GM21381 (cell line): ENCODE results near the gene GRM1.

Source experiments
- ATAC-seq: cut with Tn5 transposase; IDR thresholded peaks from one replicate; pipeline ENCODE4 v1.9.1; 2021; ENCODE audit warnings: mild to moderate bottlenecking, moderate library complexity; ENCODE audit not compliant: unreplicated experiment

GRM1 gene

DNA sequence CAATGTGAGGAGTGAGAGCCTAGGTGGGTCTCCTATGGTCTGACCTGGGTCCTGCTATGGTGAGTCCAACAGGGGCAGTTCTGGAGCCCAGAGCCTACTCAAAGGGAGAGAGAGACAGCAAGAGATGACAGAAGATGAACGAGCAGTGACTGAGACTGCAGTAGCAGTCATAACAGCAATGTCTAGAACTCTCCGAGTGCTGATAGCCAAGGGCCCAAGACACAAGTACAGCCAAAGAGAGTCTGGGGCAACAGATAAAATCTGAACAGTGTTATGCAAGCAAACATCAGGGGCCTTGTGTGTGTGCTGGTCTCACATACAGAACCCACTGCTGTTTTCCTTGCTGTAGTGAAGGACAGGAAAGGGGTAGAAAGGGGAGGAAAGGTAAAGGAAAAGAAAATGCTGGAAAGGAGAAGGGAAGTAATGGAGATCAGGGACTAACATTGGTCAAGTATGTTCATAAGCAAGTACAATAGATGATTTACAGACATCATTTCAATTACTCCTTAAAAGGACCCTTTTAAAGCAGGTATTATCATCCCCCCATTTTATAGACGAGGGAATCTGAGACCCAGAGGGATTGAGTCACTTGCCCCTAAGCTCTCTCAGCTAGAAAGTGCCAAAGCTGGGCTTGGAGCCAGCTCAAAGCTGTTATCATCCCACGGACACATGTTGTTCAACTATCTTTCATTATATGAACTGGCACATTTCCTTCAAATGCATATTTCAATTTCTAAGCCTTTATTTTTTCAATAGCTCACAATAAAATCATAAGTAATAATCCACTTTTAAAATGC lies 332.5 kb downstream of the GRM1 start:
- ATAC-seq: no peak

DNA sequence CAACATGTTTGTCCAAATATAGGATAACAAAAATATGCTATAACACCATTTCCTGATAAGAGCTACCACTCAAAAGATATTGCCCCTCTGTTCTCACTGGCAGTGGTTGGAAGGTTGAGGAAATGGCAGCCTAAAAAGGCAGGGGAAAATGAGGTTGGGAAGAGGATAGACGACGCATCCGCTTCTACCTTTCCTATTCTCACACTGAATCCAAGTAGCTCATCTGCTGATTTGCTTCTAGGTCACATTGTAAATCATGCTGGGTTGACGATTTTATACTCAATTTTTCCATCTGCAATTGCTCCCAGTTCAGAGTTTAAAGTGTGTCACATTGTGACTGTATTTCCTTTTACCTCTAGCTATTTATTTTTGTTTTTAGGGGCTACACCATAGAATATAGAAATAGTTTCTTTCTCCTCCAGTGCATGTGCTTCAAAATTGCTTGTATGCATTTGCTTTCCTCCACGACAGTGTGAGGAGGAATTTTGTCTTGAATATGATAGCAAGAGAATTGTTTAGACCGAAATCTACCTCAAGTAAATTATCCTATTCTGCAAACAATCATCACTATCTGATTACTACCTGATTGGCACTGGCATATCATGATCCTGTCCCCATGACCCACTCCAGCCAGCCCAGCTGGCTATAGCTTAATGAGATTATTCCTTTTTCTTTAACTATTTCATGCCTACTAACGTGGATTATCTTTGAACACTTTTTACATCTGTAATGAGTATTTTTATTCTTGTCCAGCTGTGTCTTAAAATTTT lies 335.2 kb downstream of the GRM1 start:
- ATAC-seq: no peak

DNA sequence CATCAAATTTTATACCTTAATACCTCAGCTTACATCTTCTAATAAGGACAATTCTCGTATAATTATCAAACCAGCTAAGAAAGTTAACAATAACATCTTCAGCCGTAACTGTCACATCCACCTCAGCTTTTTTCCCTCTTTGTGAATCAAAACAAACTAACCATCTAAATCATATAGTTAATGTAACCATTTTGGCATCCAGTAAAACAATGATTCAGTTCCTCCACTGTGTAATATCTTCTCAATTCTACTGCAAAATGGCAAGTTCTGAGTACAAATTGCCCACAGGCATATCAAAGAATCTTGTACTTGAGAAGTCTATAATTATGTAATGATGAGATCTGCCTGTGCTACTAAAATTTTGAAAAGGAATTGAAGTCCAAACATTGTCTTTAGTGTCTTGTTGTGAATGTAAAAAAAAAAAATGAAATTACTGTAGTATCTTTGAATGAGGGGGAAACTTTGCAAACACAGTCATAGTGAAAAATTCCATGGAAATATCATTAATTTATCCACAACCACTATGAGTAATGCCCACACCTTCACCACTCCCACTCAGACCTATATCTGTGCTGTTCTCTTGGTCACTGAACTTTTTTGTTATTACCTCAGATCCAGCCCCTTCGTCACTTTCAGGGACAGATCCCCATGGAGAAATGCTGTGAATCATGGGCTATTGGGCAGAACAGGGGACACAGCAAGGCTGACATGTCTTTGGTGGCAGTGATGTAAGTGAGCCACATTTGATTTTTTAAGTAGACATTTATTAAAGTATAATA lies 336.1 kb downstream of the GRM1 start:
- no peak for ATAC-seq

DNA sequence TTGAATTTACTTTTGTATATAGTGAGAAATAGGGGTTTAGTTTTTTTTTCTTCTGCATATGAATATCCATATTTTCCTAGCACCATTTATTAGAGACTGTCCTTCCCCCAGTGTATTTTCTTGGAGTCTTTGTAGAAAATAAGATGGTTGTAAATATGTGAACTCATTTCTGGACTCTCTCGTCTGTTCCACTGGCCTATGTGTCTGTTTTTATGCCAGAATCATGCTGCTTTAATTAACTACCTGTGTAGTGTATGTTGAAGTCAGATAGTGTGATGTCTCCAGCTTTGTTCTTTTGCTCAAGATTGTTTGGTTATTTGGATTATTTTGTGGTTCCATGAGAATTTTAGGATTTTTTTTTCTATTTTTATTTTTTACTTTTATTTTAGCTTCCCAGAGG lies 338.2 kb downstream of the GRM1 start:
- ATAC-seq: no peak

DNA sequence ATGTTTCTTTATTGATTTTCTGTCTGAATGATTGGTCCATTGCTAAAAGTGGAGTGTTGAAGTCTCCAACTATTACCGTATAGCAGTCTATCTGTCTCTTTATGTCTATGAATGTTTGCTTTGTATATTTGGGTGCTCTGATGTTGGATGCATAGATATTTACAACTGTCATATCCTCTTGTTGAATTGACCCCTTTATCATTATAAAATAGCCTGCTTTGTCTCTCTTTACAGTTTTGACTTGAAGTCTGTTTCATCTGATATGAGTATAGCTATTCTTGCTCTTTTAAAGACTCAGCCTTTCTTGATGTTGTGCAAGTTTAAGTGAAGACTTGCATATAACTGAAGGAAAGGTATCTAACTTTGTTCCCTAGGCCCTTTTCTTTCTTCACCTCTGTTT lies 341.0 kb downstream of the GRM1 start:
- no peak for ATAC-seq

DNA sequence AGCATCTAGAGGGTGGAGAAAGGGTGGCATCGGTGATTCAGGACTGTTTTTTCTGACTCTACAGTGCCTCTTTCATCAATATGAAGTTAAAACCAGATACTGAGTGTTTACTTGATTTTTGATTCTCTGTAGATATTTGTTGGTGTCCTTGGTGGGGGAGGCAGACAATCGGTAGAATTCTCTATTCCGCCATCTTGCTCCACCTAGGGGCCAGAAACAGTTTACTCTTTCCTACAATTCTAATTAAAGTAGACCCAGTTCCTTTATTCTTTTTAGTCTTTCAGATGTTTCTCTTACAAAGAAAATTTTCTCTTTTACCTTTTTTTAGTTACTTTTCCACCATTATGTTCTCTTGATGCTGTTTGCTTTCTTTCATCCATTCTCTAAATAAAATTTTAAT lies 352.6 kb downstream of the GRM1 start:
- ATAC-seq: no peak

DNA sequence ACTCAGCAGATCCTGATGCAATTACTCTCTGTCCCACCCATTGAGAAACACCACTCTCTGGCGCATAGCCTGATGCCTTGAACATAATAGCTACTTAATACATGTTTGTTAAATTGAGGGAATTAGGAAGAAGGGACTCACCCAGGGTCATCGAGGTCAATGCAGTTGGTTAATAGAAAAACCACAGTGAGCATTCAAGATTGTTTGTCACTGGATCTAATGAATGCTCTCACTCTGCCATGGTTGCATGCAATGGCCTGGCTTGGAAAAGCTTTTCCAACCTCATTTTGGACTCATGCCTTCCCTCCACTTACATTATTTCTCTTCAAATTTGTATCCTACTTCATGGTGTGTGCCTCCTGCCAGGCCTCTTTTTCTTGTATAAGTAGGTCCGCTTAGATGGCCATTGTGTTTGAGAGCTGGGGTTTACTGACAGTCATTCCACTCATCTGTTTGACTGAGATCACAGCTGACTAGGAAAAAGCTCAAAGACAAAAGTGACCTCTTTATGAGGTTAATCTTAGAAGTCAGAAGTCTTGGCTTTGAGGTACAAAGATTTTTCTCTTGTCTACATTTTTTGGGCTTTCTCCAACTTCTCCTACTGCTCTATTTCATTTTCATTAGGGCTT lies 360.0 kb downstream of the GRM1 start:
- ATAC-seq: no peak

DNA sequence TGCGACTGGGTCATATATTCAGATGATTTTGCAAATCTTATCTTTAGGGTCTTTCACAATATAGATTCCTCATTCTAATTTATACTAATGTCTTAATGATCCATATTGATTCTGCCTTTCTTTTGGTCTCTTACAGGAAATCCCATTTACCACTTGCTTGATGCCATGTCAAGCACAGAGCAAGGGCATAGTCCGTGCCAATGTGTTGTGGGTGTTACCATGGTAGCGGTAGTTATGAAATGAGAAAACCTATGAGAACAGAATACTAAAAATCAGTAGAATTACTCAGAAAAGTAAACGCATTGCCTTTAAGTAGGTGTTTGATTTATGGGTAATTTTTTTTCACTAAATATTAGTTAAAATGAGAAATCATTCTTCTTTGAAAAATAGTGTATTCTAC lies 360.9 kb downstream of the GRM1 start:
- ATAC-seq: no peak

DNA sequence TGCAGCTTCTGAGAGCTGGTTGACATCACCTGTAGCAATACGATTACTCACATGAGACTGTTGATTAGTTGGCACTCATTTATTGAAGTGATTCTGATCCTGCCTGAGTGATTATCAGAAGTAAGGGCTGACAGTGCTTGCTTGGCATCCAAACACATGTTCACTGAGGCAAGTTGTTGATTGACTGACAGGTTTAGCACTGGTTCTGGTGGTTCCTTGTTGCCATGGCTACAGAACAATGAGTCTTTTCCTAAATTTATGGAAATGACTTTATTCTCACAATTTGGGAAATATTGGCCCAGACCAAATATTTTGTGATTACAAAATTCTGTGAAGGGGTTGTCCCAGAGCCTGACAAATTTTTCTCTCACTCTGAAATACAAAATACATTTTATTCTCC lies 368.8 kb downstream of the GRM1 start:
- no peak for ATAC-seq

DNA sequence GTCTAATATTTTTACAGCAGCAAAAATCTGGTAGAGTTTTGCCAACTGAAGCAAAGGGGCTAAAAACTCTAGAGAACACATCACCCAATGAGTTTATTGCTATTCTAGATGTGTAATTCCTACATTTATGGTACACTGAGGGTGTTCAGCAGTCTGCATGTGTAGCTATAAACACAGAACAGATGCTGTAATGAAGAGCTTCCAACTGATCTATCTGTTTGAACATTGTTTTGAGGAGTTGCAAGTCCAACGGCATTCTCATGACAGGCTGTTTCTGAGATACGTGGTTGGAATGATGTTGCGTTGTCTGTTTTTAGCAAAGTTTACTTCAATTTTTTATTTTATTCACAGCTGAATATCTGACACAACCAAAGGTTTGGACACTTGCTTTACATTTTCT lies 373.6 kb downstream of the GRM1 start:
- no peak for ATAC-seq

DNA sequence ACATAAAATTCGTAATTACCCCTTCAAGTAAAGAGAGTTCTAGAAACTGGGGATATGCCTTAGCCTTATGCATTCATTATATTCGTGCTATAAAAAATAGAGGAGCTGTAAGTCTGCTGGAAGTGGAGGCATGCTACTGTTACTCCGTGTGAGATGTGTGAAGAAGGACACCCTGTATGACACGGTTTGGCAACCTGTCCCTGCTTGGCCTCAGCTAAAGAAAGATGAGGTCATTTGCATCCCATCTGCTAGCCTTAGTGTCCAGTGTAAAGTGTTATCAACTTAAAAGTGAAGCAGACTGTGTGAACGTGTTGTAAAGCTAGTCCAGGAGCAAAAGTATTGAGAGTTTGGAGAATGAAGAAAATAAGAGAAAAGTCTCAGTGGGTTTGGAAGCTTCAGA lies 379.7 kb downstream of the GRM1 start:
- no peak for ATAC-seq

DNA sequence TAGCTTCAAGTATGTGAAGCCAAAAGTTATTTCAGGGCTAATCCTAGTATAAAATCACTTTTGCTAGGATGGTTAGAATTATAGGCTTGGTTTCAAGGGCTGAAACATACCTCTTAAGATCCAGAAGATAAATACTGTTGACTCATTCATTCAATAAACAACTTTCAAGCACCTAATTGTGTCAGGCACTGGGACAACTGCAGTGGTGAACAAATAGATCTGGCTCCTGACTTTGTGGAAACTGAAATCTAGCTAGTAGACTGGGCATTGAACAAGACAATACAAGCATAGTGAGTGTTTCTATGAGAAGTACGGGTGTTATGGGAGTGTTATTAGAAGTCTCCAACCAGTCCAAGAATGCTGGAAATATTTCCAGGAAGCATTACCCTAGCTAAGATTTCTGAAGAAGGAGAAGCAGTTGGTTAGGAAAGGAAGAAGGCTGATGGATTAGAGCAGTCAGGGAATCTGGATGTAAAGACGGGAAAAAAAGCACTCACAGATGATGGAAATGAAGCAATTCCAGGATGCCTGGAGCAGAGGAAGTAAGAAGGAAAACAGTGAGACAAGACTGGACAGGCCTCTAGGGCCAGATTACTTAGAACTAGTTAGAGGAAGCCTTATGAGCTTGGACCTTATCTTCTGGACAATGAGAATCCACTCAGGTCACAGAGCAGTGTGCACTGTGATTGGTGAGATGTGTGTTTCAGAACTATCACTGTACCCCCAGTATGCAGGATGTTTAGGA lies 382.2 kb downstream of the GRM1 start:
- no peak for ATAC-seq

DNA sequence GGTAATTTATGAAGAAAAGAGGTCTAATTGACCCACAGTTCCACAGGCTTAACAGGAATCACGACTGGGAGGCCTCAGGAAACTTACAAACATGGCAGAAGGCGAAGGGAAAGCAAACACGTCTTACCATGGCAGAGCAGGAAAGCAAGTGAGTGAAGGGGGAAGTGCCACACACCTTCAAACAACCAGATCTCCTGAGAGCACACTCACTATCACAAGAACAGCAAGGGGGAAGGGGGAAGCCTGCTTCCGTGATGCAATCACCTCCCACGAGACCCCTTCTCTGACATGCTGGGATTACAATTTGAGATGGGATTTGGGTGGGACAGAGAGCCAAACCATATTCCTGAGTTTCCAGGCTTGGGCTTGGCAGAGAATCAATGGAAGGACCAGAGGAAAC lies 390.7 kb downstream of the GRM1 start:
- ATAC-seq: no peak

DNA sequence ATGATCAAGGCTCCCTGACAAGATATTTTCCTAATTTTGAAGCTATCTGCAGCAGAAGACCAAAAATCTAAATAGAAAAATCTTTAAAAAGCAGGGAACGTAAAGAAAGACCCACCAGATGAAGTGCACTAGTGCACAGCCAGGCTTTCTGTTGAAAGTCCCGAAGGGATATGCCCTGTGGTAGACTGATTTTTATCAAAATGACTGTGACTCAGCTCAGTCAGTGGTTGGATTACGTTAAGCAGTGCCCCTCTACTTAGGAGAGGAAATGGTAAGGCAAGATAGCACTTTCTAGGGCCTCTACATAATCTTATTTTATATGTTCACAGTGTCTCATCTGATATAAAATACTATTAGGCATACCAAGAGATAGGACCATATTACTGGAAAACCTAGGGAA lies 391.4 kb downstream of the GRM1 start:
- no peak for ATAC-seq

DNA sequence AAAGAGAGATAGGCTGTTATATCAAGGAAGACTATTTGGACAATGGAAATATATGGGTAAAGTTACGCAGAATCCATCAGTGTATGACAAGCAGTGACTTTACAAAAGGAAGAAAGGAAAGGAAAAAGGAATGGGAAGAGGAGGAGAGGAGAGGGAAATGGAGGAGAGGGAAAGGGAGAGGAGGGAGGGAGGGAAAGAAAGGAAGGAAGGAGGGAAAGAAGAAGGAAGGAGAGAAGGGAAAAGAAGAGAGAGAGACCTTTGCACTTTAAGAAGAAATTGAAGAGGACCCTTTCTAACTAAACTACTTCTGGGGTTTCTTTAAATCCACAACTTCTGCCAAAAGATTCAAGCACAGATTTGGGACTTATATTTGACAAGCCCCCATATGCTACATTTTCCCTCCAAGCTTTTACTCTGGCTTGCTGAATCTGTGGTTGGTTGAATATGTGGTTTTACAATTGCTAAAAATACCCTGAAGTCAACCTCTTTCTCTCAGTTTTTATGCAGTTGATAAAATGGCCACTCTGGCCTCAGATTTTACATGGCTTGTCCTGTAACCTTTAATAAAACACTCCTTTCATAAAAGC lies 394.0 kb downstream of the GRM1 start:
- ATAC-seq: no peak

DNA sequence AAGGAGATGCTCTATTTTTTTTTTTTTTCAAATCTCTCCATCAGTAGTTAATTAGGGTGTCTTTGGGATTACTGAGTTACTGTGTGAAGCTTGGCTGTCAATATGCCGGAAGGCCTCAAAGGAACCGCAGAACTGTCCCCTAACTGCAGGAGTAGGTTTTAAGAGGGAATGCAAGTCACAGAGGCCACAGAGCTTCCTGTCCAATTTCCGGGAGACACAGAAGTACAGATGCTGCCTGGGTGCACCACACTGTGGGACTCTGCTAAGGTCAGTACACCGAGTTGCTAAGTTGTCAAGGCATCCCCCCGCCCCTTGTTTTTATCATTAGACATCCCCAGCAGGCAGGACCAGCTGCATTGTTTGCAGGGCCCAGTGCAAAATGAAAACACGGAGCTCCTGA lies 394.6 kb downstream of the GRM1 start:
- ATAC-seq: no peak

DNA sequence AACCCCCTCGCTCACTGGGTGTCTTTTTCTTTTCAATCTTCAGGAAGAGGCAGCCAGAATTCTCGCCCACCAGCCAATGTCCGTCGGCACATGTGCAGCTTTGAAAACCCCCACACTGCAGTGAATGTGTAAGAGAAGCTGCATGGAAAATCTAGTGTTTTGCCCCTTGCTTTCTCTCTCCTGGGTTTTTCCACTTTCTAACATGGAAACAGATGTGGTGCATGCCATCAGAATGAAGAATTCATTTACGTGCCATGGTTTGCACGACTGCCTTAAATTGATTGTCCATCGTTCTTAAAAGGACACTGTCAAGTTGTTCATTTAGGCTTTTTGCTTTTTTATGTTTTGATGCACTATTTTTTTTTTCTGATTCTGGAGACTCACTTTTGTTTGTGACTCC lies 397.7 kb downstream of the GRM1 start:
- ATAC-seq: no peak

DNA sequence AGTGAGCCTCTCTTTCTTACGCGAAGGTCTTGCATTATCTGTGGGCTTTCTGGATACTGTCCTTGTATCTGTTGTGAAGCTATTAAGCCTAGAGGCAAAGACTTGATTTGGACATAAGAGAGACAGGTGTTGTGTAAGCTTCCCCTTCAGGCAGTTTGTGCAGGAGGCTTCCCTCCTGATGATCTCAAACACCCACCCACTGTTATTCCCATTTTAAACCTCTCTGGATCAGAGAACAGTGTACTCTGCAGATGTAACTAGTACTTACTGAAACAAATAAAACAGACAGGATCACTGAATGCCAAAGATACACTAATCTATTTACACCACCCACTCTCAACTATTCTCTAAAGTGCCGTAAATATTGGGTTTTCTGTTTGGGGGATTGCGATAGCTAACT lies 401.0 kb downstream of the GRM1 start:
- ATAC-seq: no peak

DNA sequence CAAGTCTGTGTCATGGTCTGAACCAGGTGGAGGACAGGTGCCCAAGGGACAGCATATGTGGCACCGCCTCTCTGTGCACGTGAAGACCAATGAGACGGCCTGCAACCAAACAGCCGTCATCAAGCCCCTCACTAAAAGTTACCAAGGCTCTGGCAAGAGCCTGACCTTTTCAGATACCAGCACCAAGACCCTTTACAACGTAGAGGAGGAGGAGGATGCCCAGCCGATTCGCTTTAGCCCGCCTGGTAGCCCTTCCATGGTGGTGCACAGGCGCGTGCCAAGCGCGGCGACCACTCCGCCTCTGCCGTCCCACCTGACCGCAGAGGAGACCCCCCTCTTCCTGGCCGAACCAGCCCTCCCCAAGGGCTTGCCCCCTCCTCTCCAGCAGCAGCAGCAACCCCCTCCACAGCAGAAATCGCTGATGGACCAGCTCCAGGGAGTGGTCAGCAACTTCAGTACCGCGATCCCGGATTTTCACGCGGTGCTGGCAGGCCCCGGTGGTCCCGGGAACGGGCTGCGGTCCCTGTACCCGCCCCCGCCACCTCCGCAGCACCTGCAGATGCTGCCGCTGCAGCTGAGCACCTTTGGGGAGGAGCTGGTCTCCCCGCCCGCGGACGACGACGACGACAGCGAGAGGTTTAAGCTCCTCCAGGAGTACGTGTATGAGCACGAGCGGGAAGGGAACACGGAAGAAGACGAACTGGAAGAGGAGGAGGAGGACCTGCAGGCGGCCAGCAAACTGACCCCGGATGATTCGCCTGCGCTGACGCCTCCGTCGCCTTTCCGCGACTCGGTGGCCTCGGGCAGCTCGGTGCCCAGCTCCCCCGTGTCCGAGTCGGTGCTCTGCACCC lies 405.2 kb downstream of the GRM1 start:
- no peak for ATAC-seq
